ENCODE data around the gene RASGRP2.

- peak in 1 of 2 donors; percentile 17 for TF ChIP-seq CTCF (IDR thresholded peaks at IDR 0.05)
- peak; percentile 40 to 82 for TF ChIP-seq POLR2A (IDR thresholded peaks at IDR 0.05)
- peak; percentile 58 to 86 (median 82) for TF ChIP-seq POLR2AphosphoS5 (IDR thresholded peaks at IDR 0.05)
- TF ChIP-seq EP300 (IDR thresholded peaks at IDR 0.05): no peak
These were observed 34.7 kb upstream of the RASGRP2 start, which contains the start of gene SF1 for GRCh38 chr11:64778473-64779298.
